NB4 (cell line): ENCODE results near the gene GTF2IRD2.
"Not testable (repeated sequence)": the region's sequence is repeated elsewhere in the genome, so short reads cannot be mapped to it uniquely, and the experiment has no call there.

ENCODE experiments used
- POLR2A ChIP-seq: IDR thresholded peaks from 2 replicates; pipeline ENCODE4 v1.6.1; 2011; ENCODE audit warnings: mild to moderate bottlenecking; ENCODE audit not compliant: insufficient read length; ENCODE audit errors: extremely low read depth
- TF ChIP-seq, protein P1 (sequence below): IDR thresholded peaks from one replicate; pipeline ENCODE4 v1.5.1; 2012; ENCODE audit warnings: low read depth, low read length

DNA sequence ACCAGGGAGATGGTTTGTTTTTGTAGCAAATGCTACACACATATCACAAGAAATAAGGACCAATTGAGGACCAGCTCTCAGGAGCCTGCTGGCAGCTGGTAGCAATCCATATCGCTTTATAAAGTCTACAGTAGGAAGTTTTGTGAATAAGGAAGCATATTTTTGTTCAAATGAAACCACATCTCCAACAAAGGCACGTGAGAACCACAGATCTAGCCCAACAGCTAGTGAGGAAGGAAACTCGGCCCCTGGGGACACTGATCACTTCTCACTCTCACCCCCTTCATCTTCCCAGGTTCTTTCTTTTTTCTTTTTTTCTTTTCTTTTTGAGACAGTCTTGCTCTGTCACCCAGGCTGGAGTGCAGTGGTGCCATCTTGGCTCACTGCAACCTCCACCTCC is 35.5 kb downstream of the GTF2IRD2 start:
- not testable (repeated sequence) for TF ChIP-seq POLR2A
- TF ChIP-seq, protein P1, sequence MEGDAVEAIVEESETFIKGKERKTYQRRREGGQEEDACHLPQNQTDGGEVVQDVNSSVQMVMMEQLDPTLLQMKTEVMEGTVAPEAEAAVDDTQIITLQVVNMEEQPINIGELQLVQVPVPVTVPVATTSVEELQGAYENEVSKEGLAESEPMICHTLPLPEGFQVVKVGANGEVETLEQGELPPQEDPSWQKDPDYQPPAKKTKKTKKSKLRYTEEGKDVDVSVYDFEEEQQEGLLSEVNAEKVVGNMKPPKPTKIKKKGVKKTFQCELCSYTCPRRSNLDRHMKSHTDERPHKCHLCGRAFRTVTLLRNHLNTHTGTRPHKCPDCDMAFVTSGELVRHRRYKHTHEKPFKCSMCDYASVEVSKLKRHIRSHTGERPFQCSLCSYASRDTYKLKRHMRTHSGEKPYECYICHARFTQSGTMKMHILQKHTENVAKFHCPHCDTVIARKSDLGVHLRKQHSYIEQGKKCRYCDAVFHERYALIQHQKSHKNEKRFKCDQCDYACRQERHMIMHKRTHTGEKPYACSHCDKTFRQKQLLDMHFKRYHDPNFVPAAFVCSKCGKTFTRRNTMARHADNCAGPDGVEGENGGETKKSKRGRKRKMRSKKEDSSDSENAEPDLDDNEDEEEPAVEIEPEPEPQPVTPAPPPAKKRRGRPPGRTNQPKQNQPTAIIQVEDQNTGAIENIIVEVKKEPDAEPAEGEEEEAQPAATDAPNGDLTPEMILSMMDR: not testable (repeated sequence)
